HL-60/S4 (cell line): ENCODE results near the gene GPR83.
"Not testable (repeated sequence)": the region's sequence is repeated elsewhere in the genome, so short reads cannot be mapped to it uniquely, and the experiment has no call there.

Source experiments
- in situ Hi-C: fragments of 300-500 bp; cut with MboI; formaldehyde crosslinking; loops from 2 replicates; pipeline ENCODE4 v1.14.3; 2022; ENCODE audit warnings: low sequenced_read_pairs

The GPR83 gene

DNA sequence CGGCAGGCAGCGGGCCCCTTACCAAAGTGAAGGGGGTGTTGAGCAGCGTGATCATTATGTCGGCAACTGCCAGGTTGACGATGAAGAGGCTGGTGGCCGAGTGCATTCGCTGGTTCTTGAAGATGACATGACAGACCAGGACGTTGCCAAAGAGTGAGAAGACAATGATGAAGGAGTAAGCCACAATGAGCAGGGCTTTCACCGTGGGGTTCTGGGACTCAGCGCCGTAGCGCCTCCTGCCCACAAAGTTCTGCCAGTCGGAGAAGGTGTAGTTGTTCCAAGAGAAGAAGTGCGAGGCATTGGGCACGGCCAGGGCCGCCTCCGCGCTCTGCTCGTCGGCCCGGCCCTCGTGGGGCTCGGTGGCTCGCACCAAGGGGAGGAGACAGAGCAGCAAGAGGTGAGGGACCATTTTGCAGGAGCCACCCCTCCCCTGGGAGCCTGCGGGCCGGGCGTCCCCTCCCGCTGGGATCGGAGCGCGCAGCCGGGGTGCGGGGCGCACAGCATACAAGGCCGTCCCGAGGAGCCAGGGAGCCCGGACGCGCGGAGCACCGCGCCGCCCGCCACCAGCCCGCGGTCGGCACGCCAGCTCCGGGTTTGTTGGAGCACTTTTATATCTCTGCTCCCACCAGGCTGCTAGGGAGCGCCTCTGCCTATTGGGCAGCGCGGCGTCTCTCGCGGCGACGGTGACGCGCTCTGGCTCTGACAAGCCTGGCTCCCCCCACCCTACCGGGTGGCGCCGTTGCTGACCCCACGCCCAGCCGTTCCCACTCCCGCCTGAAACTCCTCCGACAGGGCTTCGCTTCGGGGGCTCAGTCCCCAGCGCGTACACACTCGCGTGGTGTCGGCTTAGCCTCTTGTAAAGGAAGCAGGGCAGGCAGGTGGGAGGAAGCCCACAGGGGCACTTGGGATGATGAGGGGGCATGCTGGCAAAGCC, at the start of gene GPR83:
GPR83 (minus strand) TSS at position 581 of the 934 bp plus-strand sequence; CDS start at position 409, 172 bp downstream.
- in situ Hi-C loops: no loop called here

DNA sequence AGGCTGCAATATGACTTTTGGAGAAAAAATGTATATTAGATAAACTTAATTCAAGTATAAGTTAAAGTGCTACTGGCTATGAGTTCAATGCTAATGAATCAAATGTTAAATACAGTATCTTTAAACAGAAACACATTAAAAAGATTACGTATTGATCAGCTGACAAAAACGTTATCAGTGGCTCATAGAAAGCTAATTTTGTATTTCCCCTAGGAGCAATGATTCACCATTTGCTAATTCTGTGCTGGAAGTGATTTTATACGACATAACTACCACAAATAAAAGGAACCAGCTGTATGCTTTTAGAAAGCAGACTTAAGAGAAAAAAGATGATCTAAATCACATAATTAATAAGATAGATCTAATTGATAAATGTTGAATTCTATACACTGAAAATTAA, 48.8 kb upstream of the GPR83 start:
- in situ Hi-C loops: no loop called here

DNA sequence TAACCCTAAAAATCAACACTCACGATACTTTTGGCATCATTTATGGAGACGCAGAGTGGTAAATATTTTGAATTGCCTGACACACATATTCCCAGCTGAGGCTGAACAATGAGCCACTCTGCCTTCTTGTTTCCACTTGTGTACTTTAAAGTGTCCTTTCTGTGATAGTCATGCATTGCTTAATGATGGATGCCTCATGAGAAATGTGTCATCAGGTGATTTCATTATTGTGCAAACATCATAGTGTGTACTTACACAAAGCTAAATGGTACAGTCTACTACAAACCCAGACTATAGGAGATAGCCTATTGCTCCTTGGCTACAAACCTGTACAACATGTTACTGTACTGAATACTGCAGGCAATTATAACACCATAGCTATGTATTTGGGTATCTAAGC, 48.2 kb upstream of the GPR83 start:
- in situ Hi-C loops: no loop called here

DNA sequence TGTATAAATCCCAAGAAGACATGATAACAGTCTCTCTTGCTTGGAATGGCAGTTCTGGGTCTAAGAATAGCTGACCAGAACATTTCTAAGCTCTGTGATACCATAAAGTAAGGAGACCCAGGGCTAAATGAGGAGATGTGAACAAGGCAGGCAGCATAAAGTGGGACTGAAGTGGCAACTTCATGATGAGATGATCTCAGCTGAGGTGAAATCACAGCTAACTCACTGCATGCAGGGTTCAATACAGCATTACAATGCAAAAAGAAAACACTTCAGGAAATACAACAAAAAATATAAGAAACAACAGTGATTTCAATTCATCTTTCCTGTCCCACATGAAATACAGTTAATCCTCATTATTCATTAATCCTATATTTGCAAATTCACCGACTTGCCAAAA, 47.8 kb upstream of the GPR83 start:
- in situ Hi-C loops: no loop called here

DNA sequence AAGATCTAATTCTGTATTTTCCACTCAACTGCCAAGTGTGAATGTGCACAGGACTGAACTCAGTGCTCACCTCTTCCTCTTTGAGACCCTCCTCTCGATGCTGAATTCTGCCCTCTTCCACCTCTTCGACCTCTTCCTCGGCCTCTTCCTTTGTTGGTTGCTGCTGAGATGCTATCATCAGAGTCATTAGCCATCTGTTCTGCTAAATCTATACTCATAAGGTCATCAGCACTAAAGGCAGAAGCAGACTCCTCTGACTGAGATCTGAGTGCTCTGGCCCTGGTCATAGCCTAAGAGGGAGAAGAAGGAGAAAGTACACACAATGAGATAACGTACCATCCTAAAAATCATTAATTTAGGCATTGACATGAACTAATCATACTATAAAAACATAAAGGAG, 45.9 kb upstream of the GPR83 start:
- in situ Hi-C loops: no loop called here

DNA sequence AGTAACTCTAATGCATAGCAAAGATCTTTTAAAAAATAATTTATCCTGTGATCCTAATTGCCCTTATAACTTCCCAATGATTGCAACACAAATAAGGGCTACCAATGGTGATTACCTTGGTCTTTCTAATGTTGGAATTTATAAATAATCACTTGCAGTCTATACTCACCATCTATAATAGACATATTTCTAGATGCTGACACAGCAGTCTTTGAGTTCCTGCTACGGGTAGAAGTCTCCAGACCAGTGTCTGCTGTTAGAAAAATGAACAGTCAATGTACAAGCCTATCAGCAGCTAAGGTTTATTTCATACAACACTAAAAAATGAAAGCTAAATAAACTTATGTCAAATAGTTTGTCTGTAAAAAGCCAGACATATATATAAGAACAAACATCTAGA, 44.4 kb upstream of the GPR83 start:
- in situ Hi-C loops: no loop called here

DNA sequence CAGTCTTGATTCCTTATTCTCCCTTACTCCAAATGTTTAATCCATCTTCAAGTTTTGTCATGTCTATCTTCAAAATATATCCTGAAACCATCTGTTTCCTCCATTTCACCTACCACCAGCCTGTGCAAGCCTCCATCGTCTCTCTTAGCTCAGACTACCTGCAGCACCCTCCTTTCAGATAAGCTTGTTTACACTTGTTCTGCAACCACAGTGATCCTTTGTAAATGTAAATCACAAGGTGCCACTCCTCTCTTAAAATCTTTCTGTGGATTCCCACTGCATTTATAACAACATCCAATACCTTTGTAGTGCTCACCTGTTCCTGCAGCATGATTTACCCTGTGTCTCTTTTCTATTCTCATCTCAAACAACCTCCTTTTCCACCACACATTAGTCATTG, 31.8 kb upstream of the GPR83 start:
- in situ Hi-C loops: no loop called here

DNA sequence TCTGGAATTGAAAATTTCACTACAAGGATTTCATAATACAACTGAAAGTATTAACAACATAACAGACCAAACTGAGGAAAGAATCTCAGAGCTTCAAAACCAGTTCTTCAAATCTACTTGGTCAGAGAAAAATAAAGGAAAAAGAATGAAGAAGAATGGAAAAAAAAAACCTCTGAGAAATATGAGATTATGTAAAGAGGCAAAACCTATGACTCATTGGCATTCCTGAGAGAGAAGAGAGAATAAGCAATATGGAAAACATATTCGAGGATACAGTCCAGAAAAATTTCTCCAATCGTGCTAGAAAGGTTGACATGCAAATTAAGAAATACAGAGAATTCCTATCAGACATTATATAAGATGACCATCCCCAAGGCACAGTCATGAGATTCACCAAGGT, 23.4 kb upstream of the GPR83 start:
- in situ Hi-C loops: no loop called here

DNA sequence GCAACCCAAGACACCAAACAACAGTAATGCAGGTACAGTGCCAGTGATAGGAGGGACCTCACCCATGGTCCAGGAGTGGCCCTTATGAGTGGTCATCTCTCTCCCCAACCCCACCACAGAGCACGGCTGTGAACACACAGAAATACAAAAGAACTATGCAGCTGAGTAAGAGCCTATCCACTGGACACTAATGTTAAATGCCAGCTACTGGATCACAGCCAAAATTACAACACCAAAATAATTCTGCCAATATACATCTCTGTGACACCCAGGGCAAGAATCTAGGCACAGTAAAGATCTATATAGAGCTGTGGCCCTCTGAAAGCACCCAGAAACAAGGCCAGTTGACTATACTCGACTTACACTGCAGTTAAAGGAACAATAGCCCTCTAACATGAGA, 22.8 kb upstream of the GPR83 start:
- in situ Hi-C loops: no loop called here

DNA sequence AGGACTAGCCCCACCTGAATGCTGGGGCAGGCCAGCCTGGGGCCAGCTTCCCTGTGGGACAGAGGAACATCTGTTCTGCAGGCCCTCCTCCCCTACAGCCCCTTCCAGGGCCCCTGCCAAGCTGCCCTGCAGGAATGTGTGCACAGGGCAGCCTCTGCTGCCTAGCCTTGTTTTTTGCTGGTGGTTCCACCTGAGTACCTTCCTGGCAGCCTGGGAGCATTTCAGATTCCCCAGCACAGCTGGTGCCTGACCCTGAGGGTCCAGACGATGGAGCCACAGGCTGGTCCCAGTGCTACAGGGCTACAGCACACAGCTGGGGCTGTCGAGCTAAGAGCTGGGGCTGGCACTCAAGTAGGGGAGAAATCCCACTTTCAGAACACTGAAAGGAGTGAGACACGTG, 22.3 kb upstream of the GPR83 start:
- in situ Hi-C loops: no loop called here

DNA sequence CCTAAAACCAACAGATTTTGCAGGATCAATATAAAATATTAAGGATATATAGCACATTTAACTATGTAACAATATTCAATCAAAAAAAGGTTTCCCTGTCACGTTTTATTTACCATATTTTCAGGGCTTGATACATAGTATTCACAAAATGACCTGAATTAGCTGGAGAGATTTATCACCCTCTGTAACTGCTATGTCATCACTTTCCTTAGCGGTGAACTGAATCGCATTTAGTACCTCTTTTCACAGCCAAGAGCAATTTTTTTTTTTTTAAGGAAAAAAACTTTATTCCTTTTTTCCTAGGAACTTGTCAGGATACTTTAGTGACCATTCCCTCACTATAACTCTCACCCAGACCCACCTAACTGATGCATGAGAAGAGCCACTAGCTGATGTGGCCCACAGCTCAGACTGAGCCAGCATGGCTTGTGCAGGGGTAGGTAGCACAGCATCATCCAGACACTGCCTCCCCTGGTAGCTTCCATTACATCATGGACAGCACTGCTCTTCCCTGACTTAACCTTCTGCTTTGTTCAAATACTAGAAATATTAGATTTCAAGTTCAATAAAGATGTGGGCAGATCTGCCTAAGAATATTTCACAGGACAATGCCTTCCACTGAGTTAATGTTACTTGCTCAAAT, 17.0 kb upstream of the GPR83 start:
- in situ Hi-C loops: no loop called here

DNA sequence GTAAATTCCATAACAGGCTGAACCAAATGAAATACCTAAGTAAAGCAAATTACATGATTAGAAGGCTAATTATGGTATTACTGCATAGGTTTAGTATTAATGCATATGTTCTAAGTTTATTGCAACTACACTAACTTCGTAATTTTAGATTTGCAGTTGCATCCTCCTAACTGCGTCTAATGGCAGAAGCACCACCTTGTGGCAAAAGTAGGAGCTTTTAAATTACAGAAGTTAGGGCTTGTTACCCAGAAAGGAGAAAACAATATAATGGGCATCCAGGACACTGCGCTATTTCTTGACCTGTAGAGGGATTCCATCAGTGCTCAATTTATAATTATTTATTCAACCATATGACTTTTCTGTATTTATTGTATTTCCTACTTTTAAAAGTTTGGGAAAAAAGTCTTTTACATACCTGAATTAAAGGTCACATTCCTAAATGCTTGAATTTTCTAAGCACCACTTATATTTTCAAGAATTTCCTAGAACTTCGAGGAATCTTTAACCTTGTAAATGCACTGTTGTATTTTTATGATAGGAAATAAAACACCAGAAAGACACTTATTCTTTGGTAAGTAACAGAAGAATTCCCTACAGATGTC, 16.3 kb upstream of the GPR83 start:
- in situ Hi-C loops: no loop called here

DNA sequence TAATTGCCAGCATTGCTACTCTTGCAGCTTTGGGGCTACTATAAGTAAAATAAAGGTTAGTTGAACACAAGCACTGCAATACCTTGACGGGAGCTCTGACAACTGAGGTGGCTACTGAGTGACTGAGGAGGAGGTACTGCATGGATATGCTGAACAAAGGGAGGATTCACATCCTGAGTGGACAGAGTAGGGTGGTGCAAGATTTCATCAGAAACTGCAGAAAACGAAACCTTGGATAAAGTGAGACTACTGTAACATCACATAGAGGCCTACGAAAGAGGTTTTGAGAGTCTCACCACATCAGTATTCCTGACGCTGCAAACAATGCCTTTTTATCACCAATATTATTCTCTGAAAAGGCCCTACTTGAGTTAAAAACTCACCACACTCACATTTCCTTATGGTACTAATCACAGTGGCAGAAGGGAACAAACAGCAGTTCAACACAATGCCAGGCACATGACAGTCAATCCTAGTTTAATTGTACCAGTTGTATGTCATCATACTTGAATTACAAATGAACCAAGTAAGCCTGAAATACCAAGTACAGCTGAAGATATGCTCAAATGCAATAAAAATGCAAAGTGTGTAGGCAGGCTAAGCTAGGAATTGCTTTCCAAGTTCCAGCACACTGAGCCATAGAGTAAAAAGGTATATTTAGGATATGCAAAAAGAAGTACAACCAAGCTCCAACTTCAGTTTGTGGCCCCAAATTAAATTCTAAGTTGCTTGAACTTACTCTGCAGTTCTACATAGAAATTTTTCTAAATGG, 4.0 kb upstream of the GPR83 start:
- in situ Hi-C loops: no loop called here

DNA sequence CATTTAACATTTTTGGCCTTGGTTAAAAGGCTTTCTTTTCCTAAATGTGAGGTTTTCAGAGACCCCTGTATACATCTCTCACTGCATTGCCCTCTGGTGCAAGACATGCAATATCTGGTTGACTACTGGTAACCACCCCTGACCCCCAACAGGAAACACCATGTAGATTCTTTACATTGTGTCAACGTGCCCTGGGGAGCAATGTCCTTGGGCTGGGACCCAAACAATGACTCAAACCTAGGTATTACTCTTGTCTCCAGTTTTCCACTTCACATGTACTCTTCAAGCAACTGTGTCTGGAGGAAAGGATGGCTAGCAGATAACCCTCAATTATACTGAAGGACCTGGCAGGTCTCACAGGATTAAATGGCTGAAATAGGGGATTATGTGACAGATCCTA, 1.1 kb upstream of the GPR83 start:
- in situ Hi-C loops: no loop called here

DNA sequence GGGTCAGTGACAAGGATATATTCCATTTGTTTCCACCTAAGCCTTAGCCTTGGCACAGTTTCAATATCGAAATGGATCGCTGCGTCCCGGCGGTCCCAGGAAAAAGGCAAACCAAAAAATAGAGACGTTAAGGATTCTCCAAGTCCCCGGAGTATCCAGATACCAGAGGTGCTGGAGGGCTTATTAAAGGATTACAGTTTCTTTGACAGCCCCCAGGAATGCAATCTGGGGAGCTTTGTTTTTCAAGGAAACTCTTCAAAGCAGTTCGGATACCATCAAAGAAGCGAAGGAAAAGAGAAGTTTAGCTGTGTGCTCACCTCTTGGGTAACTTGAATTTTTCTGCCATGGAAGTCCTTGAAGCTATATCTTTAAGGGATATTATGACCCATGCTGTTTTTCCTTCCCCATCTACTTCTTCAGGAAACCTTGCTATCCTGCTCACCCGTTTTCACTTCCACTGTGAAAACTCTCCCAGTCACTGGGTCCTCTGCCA, 600 bp upstream of the GPR83 start:
- in situ Hi-C loops: no loop called here

DNA sequence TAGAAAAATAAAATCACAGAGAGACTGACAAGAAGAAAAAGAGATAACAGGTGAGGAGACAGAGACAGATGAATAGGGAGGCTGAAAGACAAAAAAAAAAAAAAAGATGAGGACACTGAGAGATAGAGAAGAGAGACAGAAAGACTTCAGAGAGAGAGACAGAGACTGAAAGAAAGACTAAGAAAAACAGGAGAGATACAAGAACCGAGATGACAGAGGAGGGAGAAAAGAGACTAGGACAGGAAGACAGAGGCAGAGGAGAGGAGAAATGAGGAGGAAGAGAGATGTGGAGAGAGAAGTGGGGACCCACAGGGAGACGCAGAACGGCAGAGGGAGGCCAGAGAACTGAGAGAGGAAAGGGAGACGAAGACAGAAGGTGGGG, 771 bp downstream of the GPR83 start:
- in situ Hi-C loops: no loop called here

DNA sequence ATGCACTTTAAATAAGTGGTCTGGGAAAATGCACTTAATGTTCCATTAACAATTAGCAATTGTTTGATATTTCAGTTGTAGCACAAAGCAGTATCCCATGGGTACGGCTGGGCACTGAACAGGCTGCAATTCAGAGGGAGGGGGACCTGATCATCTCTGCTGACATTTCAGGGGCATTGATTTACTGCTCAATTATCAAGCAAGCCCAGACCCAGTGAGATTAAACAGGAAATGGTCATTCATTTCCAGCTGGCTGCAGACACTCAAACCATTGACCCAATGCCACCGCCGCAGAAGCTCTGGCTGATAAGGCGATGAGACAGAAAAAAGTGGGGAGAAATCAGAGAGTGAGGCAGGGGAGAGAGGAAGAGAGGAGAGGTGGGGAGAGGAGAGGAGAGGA, 1.2 kb downstream of the GPR83 start:
- in situ Hi-C loops: no loop called here

DNA sequence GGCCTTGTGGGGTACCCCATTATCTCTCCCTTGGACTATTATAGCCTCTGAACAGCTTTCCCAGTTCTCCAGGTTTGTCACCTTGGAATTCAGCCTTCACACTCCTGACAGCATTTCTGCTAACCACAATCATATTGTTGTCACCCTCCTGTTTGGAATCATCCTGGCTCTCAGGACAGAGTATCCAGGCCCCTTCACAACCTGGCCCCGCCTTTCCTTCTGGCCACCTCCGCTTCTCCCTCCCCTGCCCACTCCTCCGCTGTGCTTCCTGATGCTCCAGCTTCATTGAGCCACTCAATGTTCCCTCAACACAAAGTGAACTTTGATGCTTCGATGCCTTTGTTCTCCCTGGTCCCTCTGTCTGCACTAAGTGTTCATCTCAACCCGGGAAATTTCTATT, 3.1 kb downstream of the GPR83 start:
- in situ Hi-C loops: no loop called here

DNA sequence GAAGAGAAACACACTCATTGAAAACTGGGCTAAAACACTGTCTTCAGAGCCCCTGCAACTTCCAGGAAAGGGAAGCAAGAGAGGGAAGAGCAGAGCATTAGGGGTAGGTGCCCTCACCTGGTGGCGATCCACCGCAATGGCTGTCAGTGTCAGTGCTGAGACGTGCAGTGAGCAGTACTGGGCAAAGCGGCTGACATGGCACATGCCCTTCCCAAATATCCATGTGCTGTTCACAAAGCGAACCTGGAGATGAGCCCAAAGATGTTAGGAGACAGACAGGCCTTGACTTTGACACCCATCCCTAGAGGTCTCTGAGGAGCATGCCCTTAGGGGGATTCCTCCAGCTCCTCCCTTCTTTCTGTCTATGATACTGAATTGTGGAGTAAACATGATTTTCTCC, 4.9 kb downstream of the GPR83 start:
- in situ Hi-C loops: no loop called here

DNA sequence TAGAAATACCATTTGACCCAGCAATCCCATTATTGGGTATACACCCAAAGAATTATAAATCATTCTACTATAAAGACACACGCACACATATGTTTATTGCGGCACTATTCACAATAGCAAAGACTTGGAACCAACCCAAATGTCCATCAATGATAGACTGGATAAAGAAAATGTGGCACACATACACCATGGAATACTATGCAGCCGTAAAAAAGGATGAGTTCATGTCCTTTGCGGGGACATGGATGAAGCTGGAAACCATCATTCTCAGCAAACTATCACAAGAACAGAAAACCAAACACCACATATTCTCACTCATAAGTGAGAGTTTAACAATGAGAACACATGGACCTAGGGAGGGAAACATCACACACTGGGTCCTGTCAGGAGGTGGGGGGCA, 9.3 kb downstream of the GPR83 start:
- in situ Hi-C loops: not testable (repeated sequence)

DNA sequence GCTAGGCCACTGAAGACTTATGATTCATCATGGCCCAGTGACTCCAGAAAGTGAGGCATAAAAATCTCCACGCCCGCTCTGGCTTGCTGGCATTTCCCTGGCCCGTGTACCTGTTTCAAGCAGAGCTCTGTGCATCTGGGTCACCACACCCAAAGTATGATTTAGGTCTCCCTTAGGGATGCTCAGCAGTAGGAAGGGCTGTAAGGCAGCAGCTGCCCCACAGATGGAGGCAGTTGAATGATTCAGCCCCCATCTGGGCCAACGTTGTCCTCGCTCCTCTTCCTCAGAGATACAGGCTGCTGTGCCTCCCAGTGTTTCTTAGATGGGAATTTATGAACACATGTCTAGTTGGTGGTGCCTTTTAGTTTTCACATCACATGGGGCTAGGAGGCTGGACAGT, 21.6 kb downstream of the GPR83 start:
- in situ Hi-C loops: no loop called here
